ENCODE results near the gene PHACTR1.

The PHACTR1 gene

GRCh38 chr6:13283331-13283730, 566.8 kb downstream of the PHACTR1 start:
- no peak for DNase-seq

- DNase-seq, result no peak
Observed at GRCh38 chr6:13284646-13285045, 568.1 kb downstream of the PHACTR1 start.

- no peak for DNase-seq
Observed at GRCh38 chr6:13285705-13286104, 569.1 kb downstream of the PHACTR1 start.

- DNase-seq, result peak in 3 of 51 donors; percentile 10 to 23 (median 18)
Observed at GRCh38 chr6:13286181-13286580, 569.6 kb downstream of the PHACTR1 start.

- DNase-seq, result no peak
Observed at GRCh38 chr6:13287104-13287503, 570.5 kb downstream of the PHACTR1 start.

- DNase-seq, result no peak
Observed at GRCh38 chr6:13288481-13288880, 571.9 kb downstream of the PHACTR1 start.

GRCh38 chr6:13288969-13289391, 572.4 kb downstream of the PHACTR1 start:
- DNase-seq, result no peak

GRCh38 chr6:13289789-13290318, 573.3 kb downstream of the PHACTR1 start:
- no peak for DNase-seq

- no peak for DNase-seq
Observed at GRCh38 chr6:13290335-13290734, 573.8 kb downstream of the PHACTR1 start.

GRCh38 chr6:13292774-13293173, 576.2 kb downstream of the PHACTR1 start:
- no peak for DNase-seq

GRCh38 chr6:13294499-13295069, 578.0 kb downstream of the PHACTR1 start:
- peak in 2 of 51 donors; percentile 16 to 54 for DNase-seq

GRCh38 chr6:13295576-13295975, 579.0 kb downstream of the PHACTR1 start:
- no peak for DNase-seq

- DNase-seq, result no peak
Observed at GRCh38 chr6:13296536-13296997, 580.0 kb downstream of the PHACTR1 start.

GRCh38 chr6:13297391-13297790, 580.8 kb downstream of the PHACTR1 start:
- DNase-seq, result no peak

GRCh38 chr6:13298446-13298845, 581.9 kb downstream of the PHACTR1 start:
- no peak for DNase-seq

GRCh38 chr6:13299403-13299821, 582.8 kb downstream of the PHACTR1 start:
- no peak for DNase-seq

GRCh38 chr6:13299918-13300317, 583.4 kb downstream of the PHACTR1 start:
- no peak for DNase-seq

GRCh38 chr6:13300643-13301590, 584.4 kb downstream of the PHACTR1 start:
- no peak for DNase-seq

- DNase-seq, result peak in 37 of 51 donors; percentile 16 to 82 (median 53)
Observed at GRCh38 chr6:13302291-13302690, 585.7 kb downstream of the PHACTR1 start.

- DNase-seq, result peak in 41 of 51 donors; percentile 12 to 82 (median 49)
Observed at GRCh38 chr6:13302751-13303667, 586.4 kb downstream of the PHACTR1 start.

- peak in 26 of 51 donors; percentile 10 to 56 (median 28) for DNase-seq
Observed at GRCh38 chr6:13303668-13304017, 587.1 kb downstream of the PHACTR1 start.
